Activated naive CD4-positive, alpha-beta T cell treated with anti-CD3 and anti-CD28 coated beads, Interleukin-2, amount 50 U/mL, for 16 hours (primary cell): ENCODE measurements around the gene CCDC142.
A peak's percentile ranks its signal among the peaks of the same experiment; 100 is the strongest.
"Not testable (repeated sequence)": the region's sequence is repeated elsewhere in the genome, so short reads cannot be mapped to it uniquely, and the experiment has no call there.

Experiments used
- DNase-seq: peaks from one replicate; pipeline ENCODE4 v3.0.0-alpha.2; 2020

The CCDC142 gene

GRCh38 chr2:74462054-74462785, 20.6 kb downstream of the CCDC142 start:
- no peak for DNase-seq

GRCh38 chr2:74461187-74462053, 21.4 kb downstream of the CCDC142 start:
- DNase-seq: peak; percentile 30

- DNase-seq: not testable (repeated sequence)
Observed at GRCh38 chr2:74460187-74460586, 22.6 kb downstream of the CCDC142 start.

GRCh38 chr2:74459503-74460118, 23.2 kb downstream of the CCDC142 start:
- not testable (repeated sequence) for DNase-seq

- no peak for DNase-seq
Observed at GRCh38 chr2:74458938-74459363, 23.8 kb downstream of the CCDC142 start.

GRCh38 chr2:74458132-74458937, 24.5 kb downstream of the CCDC142 start, which contains the start of gene WBP1:
WBP1 (plus strand) TSS chr2:74458438; CDS start chr2:74458603, 165 bp downstream.
- DNase-seq: peak; percentile 98

GRCh38 chr2:74457549-74458131, 25.2 kb downstream of the CCDC142 start:
- peak; percentile 83 for DNase-seq

- DNase-seq: no peak
Observed at GRCh38 chr2:74457129-74457548, 25.7 kb downstream of the CCDC142 start.

- DNase-seq: peak; percentile 94
Observed at GRCh38 chr2:74454654-74455511, 27.9 kb downstream of the CCDC142 start, which contains the start of gene INO80B. INO80B (plus strand) TSS chr2:74455087; CDS start chr2:74455117, 30 bp downstream.

GRCh38 chr2:74450570-74451190, 32.1 kb downstream of the CCDC142 start:
- no peak for DNase-seq

GRCh38 chr2:74448771-74449170, 34.0 kb downstream of the CCDC142 start:
- no peak for DNase-seq

- DNase-seq: no peak
Observed at GRCh38 chr2:74447230-74447999, 35.4 kb downstream of the CCDC142 start.

- DNase-seq: no peak
Observed at GRCh38 chr2:74444498-74445318, 38.1 kb downstream of the CCDC142 start.

- not testable (repeated sequence) for DNase-seq
Observed at GRCh38 chr2:74442483-74443297, 40.1 kb downstream of the CCDC142 start.

- peak; percentile 26 for DNase-seq
Observed at GRCh38 chr2:74441690-74442482, 40.9 kb downstream of the CCDC142 start, which contains the start of gene RTKN. RTKN (minus strand) TSS chr2:74441937; CDS start chr2:74441816, 121 bp downstream.

- DNase-seq: no peak
Observed at GRCh38 chr2:74441170-74441689, 41.6 kb downstream of the CCDC142 start.
